GM19351 (cell line): ENCODE data around the gene HPS4.
A peak's percentile ranks its signal among the peaks of the same experiment; 100 is the strongest.
"Not testable (repeated sequence)": the region's sequence is repeated elsewhere in the genome, so short reads cannot be mapped to it uniquely, and the experiment has no call there.

Source experiments
- ATAC-seq: cut with Tn5 transposase; IDR thresholded peaks from one replicate; pipeline ENCODE4 v1.9.1; 2021; ENCODE audit warnings: mild to moderate bottlenecking, moderate library complexity; ENCODE audit not compliant: unreplicated experiment

The HPS4 gene

DNA sequence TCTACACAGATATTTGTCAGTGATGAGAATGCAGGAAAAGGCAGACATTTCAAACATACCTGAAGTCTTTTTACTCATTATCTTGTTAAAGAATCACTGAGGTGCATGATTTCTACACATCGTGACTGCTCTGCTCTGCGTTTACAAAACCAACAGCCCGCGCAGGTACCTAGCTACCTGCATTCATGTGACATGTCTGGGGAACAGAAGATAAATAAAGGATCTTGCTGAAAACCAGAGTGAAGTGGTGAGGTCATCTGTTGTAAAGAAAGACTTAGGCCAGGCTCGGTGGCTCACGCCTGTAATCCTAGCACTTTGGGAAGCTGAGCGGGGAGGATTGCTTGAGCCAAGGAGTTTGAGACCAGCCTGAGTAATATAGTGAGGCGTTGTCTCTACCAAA, 38.8 kb downstream of the HPS4 start:
- no peak for ATAC-seq

DNA sequence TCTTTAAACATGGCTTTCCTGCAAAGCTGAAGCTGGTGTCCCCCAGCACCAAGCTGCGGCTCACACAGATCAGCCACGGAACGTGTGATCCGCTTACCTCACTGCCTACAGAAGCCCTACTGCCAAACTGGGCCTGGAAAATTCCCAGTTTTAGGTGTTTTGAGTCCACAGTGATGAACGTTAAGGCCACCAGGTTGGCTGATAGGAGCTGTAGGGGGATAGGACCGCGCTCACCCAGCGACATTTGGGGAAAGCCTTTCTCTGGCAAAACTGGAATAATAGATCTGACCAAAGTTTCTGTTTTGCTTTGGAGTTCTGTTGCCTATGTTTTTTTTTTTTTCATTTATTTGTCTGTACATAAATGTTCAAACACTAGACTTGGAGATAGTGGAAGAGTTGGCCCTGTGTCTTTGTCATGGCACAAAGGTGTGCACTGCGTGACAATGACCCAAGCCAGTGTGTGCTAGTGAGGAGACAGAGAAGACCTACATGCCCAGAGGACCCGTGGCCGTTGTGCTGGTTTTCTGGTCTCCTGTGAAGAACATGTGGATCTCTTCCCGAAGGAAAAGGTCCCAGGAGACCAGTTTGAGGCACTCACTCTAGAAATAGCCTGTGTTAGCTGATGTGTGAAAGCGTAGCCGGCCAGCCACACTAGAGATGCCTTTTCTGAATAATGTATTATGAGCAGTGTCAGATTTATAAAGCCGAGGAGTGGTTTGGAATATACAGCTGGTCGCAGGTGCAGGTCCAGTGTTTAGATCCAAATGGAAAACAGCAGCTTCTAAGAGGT, 39.5 kb downstream of the HPS4 start:
- ATAC-seq, result no peak

DNA sequence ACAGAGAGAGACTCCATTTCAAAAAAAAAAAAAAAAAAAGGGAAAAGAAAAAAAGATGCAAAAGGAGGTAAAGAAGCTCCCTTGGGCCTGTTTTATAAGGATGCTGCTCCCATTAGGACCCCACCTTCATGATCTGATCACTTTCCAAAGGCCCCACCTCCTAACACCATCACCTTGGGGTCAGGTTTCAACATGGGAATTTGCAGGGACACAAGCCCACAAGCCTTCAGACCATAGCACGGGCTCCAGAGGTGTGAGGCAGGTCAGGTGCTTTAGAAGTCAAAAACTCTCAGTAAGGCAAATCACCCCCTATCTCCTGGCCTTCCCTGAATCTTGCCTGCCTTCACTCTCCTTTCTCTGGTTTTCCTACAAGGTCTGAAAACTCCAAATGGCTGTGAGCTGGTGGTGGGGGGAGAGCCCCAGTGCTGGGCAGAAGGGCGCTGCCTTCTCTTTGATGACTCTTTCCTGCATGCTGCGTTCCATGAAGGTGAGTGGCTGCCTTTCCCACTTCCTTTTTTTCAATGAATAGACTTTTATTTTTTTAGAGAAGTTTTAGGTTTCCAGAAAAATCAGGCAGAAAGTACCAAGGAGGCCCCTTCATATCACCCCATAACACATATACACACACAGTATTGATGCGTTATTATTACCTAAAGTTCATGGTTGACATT, 41.4 kb downstream of the HPS4 start:
- ATAC-seq, result no peak

DNA sequence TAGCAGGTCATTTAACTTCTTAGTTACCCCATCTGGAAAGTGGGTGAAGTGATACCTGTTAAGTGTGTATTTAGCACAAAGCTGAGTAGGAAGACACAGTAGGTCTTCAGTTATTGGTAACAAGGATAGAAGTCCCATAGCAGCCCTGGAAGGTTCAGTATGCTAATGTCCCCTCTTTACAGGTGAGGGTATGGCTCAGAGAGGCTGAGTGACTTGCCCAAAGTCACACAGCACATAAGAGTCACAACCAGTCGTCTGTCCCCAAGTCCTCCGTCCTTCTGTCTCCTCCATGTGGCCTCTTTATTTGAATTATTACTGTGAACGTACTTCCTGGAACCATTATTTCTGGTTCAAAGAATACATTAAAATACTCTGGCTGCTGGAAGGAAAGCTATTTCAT, 44.0 kb downstream of the HPS4 start:
- no peak for ATAC-seq

DNA sequence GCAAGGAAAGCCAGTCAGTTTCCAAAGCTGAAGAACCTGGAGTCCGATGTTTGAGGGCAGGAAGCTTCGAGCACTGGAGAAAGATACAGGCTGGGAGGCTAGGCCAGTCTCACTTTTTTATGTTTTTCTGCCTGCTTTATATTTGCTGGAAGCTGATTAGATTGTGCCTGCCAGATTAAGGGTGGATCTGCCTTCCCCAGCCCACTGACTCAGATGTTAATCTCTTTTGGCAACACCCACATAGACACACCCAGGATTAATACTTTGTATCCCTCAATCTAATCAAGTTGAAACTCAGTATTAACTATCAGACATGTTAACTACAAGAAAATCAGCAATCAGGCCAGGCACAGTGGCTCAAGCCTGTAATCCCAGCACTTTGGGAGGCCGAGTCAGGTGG, 44.8 kb downstream of the HPS4 start:
- ATAC-seq, result not testable (repeated sequence)

DNA sequence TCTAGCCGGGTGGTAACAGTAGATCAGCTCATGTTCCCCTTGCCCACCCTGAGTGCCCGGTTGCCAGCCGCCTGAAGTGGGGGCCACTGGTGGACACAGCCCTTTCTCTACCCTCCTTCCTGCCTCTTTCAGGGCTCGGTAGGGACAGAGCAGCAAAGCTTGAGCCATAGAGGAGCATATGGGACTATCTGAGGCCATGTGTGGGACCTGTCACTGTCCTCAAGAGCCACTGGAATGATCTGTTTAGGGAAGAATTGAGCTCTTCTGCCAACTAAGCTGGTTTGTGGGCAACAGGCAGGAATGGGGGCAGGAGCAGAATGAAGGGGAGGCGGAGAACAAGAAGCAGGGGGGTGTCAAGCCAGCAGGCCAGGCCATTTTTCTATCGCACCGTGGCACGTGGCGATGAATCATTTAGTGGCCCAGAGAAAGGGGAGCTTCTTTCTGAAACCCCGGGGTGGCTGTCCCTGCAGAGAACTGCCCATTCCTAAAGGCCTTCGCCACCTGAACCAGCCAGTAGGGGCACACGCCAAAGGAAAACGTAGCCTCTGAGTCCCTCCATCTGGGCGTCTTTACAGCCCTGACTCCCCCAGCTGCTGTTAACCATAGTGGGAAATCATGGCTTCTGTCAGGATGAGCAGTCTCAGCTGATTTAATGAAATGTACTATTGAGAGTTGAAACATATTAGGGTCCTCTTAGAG, 45.7 kb downstream of the HPS4 start:
- no peak for ATAC-seq

DNA sequence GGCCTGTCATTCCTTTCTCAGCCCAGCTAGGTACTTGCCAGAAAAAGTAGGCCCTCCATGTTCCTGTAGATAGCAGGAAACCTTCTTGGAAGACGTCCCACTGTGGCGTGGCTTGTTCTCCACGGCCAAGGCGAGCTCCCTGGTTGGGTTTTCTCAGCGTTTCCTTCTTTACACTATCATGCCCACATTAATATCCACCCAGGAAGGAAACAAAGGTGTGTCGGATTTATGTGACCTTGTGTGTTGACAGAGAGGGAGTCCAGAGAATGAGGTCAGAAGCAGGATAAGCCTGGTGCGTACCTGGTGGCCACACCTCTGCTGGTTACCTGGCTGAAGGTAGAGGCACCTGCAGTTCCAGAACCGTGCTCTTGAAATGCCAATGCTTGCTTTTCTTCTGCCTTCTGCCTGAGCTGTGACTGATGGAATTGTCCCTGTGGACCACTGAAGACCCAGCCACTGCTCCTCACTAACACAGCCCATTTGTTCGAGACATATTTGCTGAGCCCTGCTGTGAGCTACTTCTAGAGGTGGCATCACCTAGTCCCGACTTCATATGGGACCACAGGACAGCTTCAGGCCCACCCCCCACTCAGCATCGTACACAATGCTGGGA, 46.6 kb downstream of the HPS4 start:
- ATAC-seq, result no peak

DNA sequence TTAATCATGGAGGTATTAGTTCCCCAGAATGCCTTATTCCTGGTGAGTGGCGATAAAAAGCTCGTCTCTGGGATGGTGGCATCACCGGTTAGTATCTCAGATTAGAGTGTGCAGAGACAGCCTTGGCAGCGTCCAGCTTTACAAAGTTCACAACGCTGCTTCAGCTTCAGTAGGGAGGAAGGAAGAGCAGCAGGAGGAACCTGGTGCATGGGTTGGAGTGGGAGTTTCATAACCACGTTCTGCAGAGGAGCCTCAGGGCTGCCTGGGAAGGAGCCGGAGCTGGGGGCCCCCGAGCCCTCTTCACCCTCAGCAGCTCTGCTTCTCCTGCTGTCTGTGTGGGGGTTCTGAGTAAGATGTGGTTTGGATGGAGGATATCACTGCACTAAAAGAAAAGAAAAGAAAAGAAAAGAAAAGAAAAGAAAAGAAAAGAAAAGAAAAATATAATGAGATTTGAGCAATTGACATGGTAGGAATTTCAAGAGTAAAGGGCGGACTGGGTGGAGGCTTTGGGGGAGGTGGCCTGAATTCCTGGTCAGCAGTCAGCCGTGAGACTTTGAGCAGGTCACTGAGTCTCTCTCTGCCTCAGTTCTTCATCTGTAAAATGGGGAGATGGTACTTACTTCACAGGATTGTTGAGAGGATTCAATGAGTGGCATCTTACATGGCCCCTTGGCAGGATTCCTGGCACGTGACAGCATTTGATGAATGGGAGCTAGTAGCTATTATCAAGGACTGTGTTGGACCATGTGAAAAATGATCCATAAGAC, 48.1 kb downstream of the HPS4 start:
- ATAC-seq, result no peak

DNA sequence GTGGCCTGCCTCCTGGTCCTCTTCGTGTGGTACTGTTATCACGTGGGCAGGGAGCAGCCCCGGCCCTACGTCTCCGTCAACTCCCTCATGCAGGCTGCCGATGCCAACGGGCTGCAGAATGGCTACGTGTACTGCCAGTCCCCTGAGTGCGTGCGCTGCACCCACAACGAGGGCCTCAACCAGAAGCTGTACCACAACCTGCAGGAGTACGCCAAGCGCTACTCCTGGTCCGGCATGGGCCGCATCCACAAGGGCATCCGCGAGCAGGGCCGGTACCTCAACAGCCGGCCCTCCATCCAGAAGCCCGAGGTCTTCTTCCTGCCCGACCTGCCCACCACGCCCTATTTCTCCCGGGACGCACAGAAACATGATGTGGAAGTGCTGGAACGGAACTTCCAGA, 49.8 kb downstream of the HPS4 start:
- ATAC-seq, result no peak

DNA sequence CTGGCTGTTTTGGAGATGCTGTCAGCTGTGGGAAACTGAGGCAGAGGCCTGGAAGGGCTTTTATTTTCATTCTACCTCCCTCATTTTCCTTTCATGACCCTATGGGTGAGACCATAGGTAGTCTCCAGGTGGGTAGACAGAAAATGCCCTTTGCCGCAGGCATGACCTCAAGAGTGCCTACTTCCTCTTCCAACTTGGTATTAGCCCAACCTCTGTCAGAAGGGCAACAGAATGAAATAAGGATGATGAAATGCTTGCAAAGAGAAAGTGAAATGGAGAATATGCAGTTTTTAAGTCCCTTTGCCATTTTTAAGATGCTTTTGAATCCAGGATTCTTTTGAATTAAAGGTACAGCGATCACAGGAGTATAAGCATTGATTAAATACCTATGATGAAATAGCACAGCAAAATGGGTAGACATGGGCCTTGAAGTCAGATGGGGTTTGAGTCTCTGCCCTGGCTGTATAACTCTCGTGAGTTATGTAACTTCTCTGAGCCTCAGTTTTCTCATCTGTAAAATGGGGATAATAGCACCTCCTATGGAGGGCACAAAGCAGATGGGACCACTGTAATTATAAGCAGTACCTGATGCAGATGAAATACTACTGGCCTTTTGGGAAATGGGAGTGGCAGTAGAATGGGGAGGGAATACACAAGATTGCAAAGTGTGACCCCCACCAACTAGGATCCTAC, 50.8 kb downstream of the HPS4 start:
- ATAC-seq, result no peak

DNA sequence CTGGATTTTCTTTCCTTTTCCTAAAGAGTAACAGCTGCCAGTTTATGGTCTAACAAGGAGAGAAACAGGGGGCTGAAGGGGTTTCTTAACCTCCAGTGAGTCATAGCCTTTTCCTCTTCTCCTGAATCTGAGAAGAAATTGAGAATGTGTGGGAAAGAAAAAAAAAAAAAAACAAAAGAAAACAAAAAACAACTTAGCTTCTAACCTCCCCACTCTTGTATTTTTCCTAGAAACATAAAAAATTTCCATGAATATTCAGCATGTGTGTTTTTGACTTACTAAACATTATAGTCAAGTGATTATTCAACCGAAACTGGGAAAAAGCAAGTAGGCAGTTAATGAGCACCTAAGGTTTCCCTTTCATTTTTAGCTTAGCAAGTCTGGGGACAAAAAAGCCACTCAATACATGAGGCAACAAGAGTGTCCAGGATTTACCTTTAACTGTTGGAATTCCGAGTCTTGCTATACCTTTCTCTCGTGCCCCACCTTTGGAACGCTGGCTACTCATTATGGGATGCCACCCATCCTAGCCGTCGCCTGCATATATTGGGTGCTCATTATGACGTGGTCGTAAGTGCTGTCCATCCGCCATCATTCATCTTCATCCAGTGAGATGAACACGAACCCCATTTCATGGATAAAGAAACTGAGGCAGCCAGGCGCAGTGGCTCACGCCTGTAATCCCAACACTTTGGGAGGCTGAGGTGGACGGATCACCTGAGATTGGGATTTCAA, 52.2 kb downstream of the HPS4 start:
- no peak for ATAC-seq

DNA sequence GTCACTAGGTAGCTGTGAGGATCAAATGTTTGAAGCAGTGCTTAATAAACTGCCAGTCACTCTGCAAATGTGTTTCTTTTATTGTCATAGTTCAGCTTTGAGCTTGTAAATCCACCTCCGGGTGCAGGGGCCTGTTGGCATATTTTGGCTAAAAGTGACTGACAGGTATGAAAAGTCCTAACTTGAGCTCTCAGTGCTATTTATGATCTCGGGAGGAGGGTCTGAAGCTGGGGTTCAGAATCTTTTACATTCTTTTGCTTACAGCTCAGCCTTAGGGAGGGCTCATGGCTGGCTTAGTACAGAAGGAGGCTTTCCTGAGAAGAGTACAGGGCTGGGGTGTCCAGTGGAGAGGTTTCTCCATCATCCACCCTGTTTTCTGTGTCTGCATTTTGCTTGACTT, 53.0 kb downstream of the HPS4 start:
- no peak for ATAC-seq

DNA sequence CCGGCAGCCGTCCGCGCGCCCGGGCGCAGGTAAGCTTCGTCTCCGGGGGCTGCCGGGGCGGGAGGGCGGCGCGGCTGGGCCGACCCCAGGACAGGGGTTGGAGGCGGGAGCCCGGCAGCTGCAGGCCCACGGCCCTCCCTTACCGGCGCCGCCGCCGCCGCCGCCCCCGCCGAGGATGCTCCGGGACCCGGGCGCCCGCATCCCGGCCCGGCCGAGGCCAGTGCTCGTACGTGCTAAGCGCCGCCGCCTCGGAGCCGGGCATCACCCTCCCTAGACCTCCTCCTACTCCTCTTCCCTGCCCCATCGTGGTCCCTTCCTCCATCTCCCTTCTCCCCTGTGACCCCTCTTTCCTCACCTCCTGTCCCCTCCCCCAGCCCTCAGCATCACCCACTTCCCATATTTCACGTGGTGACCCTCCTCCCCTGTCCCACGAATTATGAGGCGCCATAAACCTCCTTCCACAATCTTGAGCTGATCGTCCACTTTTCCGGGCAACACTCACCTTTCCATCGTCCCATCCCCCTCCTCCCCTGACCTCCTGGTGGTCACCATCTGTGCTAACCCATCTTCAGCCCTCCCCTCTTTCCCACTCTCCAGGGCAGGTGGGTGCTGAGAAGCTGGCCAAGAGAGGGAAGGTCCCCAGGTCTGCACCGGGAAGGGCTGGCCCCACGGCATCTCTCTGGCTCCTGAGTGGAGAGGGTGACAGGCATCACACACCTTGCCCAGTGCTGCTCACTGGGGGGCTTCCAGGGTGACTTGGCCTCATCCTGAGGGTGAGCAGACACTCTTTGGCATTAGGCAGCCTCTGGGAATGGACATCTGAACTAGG, 53.9 kb downstream of the HPS4 start:
- peak; percentile 9 for ATAC-seq

DNA sequence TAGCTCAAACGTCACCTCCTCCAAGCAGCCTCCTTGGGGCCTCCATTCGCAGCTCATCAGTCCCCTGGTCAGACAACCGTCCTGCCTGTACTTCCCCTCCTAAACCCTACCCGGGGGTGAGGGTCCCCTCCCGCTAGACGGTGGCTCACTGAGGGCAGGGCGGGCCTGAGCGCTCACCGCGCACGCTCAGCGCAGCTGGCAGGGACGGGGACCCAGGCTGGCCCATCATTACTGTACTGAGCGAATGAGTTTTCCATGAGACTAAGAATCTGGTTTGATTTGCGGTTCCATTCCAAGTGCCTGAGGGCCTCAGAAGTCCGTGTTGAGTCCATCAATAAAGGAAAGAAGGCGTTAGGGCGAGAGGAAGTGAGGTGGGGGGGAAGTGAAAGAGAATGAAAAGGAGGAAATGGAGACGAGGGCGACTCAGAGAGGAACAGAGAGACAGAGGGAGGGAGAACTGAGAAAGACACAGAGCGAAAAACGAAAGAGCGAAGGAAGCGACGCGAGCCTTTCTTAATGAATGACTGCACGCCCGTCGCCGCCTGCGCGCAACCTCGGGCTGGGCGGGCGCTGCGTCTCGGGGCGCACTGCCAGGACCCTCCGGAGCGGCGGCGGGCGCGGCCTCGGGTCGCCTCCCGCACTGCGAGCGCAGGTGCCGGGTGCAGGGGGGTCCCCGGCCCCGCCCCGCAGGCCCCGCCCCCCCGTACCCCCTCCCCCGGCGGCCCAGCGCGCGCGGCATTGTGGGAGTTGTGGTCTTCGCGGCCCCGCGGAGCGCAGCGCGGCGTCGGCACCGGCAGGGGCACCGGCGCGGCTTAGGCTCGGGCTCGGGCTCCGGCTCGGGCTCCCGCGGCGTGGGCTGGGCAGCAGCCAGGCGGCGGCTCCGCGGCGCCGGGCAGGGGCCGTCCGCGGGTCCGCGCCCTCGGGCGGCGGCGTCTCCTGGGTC, 54.8 kb downstream of the HPS4 start, which contains the start of gene ASPHD2:
TSS of gene ASPHD2 (plus strand) at position 746 of the 943 bp plus-strand sequence. CDS start 4,356 bp downstream, outside the sequence.
- ATAC-seq, result peak; percentile 73

DNA sequence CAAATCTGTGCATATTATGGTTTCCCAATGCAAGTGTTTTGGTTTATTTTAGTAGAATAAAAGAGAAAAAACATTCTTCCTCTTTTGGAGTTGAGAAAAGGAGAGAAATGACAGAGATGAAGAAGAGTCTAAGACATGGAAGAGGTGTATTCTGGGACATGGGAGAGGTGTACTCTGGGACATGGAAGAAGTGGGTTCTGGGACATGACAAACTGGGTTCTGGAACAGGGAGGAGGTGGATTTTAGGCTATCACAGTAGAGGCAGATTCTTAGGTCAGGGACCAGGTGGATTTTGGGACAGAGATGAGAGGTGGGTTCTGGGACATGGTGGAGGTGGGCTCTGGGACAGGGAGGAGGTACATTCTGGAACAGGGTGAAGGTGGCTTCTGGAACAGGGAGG, 56.7 kb downstream of the HPS4 start:
- ATAC-seq, result no peak

DNA sequence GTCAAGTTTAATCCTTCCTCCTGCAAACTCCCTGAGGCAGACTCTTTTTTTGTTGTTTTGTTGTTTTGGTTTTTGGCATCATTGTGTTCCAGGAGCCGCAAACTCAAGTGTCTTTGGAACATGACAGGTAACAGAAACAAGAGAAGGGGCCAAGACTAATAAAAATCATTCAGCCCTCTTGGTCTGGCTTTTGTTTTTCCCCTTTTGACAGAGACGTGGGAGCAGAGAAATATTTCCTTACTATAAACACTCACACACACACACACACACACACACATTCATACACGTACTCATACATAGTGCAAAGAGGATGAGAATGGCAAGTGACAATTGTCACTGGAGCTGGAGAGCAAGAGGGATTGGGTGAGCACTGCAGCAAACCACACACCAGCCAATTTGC, 65.0 kb downstream of the HPS4 start:
- no peak for ATAC-seq

DNA sequence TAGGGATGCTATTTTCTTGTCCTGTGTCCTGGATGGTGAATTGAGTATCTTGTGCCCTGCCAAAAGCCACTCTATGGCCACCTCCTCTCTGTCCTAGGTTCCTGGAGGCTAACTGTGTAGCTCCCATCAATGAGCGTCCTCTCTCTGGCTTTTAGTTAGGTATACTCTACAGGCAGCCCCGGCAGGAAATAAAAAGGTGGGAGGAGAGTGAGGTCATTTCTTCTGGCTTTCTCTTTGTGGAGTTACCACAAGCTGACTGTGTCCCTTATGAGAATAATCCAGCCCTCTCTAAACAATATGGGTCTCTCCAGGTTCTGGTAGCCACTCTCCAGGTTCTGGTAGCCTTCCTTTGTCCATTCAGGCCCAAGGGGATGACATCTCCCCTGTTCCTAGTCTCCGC, 66.2 kb downstream of the HPS4 start:
- ATAC-seq, result no peak
